Progenitor cell of endocrine pancreas (in vitro differentiated cells): Measurements from ENCODE around the gene PLXNA2. TPM values are rescaled to one million over a fixed set of nuclear protein-coding genes. Genes with fewer than 3 reads are reported as not detected.
A peak's percentile ranks its signal among the peaks of the same experiment; 100 is the strongest.

Experiments used
- DNase-seq: peaks from one replicate; pipeline ENCODE4 v3.0.0; 2021; ENCODE audit warnings: low spot score; ENCODE audit not compliant: unreplicated experiment
- H3K27ac Mint-ChIP-seq: 2 replicates; pipeline ENCODE4 v1.8.0; 2021; ENCODE audit warnings: mild to moderate bottlenecking, moderate library complexity, mixed read lengths
- H3K27me3 Mint-ChIP-seq: 2 replicates; pipeline ENCODE4 v1.8.0; 2021; ENCODE audit warnings: mixed read lengths
- H3K36me3 Mint-ChIP-seq: 2 replicates; pipeline ENCODE4 v1.8.0; 2022; ENCODE audit warnings: mixed read lengths; ENCODE audit not compliant: insufficient read depth
- H3K4me1 Mint-ChIP-seq: 2 replicates; pipeline ENCODE4 v1.8.0; 2021; ENCODE audit warnings: low read depth, mixed read lengths
- H3K4me3 Mint-ChIP-seq: 2 replicates; pipeline ENCODE4 v1.8.0; 2021; ENCODE audit warnings: low read depth, mild to moderate bottlenecking, moderate library complexity, mixed read lengths
- H3K9me3 Mint-ChIP-seq: 2 replicates; pipeline ENCODE4 v1.8.0; 2021; ENCODE audit warnings: low read depth, mixed read lengths
- CTCF ChIP-seq: fragments of 200-600 bp; sonication (generic); IDR thresholded peaks from one replicate; pipeline ENCODE4 v1.5.0; 2021; ENCODE audit warnings: antibody characterized with exemption, mild to moderate bottlenecking; ENCODE audit not compliant: unreplicated experiment
- total RNA-seq: library from RNA; stranded (reverse); gene quantifications from 2 replicates; pipeline ENCODE4 v1.2.1, GENCODE V29; 2021

Gene PLXNA2
- total RNA-seq, 1 donor from 2014 or later = 34.9 TPM

GRCh38 chr1:208045463-208046260 lies 198.5 kb downstream of the PLXNA2 start:
- Mint-ChIP-seq H3K4me3 (no peak overlapping the region), H3K4me1 (peaks cover 3% of the 10 kb centered on the region), H3K27me3 (peaks cover 7% of the 10 kb centered on the region), H3K27ac (peak overlapping the region; percentile 57), H3K9me3 (no peaks in the 10 kb centered on the region), H3K36me3 (peaks cover 17% of the 10 kb centered on the region)
- no peak for DNase-seq
- TF ChIP-seq CTCF = no peak

- no peak for DNase-seq
- peaks cover 17% of the 10 kb centered on the region for H3K36me3 Mint-ChIP-seq
- H3K9me3 Mint-ChIP-seq = no peaks in the 10 kb centered on the region
- peaks cover 7% of the 10 kb centered on the region for H3K27me3 Mint-ChIP-seq
- no peak overlapping the region for H3K4me3 Mint-ChIP-seq
- H3K4me1 Mint-ChIP-seq = peaks cover 3% of the 10 kb centered on the region
- H3K27ac Mint-ChIP-seq = no peak overlapping the region
- TF ChIP-seq CTCF = no peak
These were observed 199.4 kb downstream of the PLXNA2 start for GRCh38 chr1:208044589-208045462.

- Mint-ChIP-seq H3K4me3 (no peak overlapping the region), H3K4me1 (peaks cover 3% of the 10 kb centered on the region), H3K36me3 (peaks cover 15% of the 10 kb centered on the region), H3K9me3 (no peaks in the 10 kb centered on the region), H3K27me3 (peaks cover 6% of the 10 kb centered on the region), H3K27ac (no peak overlapping the region)
- DNase-seq = no peak
- no peak for TF ChIP-seq CTCF
These were observed 200.4 kb downstream of the PLXNA2 start for GRCh38 chr1:208043691-208044181.

- no peak for DNase-seq
- no peak for TF ChIP-seq CTCF
- Mint-ChIP-seq H3K9me3 (no peaks in the 10 kb centered on the region), H3K27me3 (peaks cover 4% of the 10 kb centered on the region), H3K36me3 (peaks cover 14% of the 10 kb centered on the region), H3K4me1 (peaks cover 3% of the 10 kb centered on the region), H3K4me3 (no peak overlapping the region), H3K27ac (no peak overlapping the region)
These were observed 201.3 kb downstream of the PLXNA2 start for GRCh38 chr1:208042868-208043267.

- H3K4me3 Mint-ChIP-seq = no peak overlapping the region
- peaks cover 18% of the 10 kb centered on the region for H3K36me3 Mint-ChIP-seq
- peaks cover 3% of the 10 kb centered on the region for H3K4me1 Mint-ChIP-seq
- TF ChIP-seq CTCF = no peak
- peaks cover 10% of the 10 kb centered on the region for H3K27me3 Mint-ChIP-seq
- no peak overlapping the region for H3K27ac Mint-ChIP-seq
- no peak for DNase-seq
- H3K9me3 Mint-ChIP-seq = no peaks in the 10 kb centered on the region
These were observed 202.1 kb downstream of the PLXNA2 start for GRCh38 chr1:208042041-208042615.
